Mesendoderm (in vitro differentiated cells): ENCODE data around the gene ABTB2.
"Not testable (repeated sequence)": the region's sequence is repeated elsewhere in the genome, so short reads cannot be mapped to it uniquely, and the experiment has no call there.

ENCODE experiments used
- DNase-seq: peaks from one replicate; pipeline ENCODE4 v3.0.0; 2013
- H2AK5ac ChIP-seq: 2 replicates; pipeline ENCODE4 v1.6.1; 2013; ENCODE audit warnings: low read length, inconsistent platforms
- H2BK120ac ChIP-seq: 2 replicates; pipeline ENCODE4 v1.6.1; 2013; ENCODE audit warnings: low read depth, mild to moderate bottlenecking, low read length, moderate library complexity, mixed read lengths
- H2BK15ac ChIP-seq: replicated peaks from 2 replicates; pipeline ENCODE4 v1.6.1; 2013; ENCODE audit warnings: low read depth, mild to moderate bottlenecking, moderate library complexity
- H2BK5ac ChIP-seq: 2 replicates; pipeline ENCODE4 v1.6.1; 2013; ENCODE audit warnings: low read length, inconsistent platforms
- H3K18ac ChIP-seq: 2 replicates; pipeline ENCODE4 v1.6.1; 2013; ENCODE audit warnings: mild to moderate bottlenecking, low read length, mixed read lengths
- H3K23ac ChIP-seq: one replicate; pipeline ENCODE4 v1.6.1; 2013; ENCODE audit warnings: low read length
- H3K27ac ChIP-seq: 2 replicates; pipeline ENCODE4 v1.5.1; 2013; ENCODE audit warnings: low read depth, mild to moderate bottlenecking, inconsistent platforms, low read length, moderate library complexity
- H3K27me3 ChIP-seq: 2 replicates; pipeline ENCODE4 v1.6.1; 2013; ENCODE audit warnings: low read length, control low read depth, mild to moderate bottlenecking, inconsistent platforms; ENCODE audit not compliant: insufficient read depth, poor library complexity
- H3K36me3 ChIP-seq: 2 replicates; pipeline ENCODE4 v1.6.1; 2013; ENCODE audit warnings: low read length, inconsistent platforms; ENCODE audit not compliant: control insufficient read depth, insufficient read depth
- H3K4ac ChIP-seq: one replicate; pipeline ENCODE4 v1.6.1; 2013; ENCODE audit warnings: low read depth, mild to moderate bottlenecking, low read length, moderate library complexity
- H3K4me1 ChIP-seq: 2 replicates; pipeline ENCODE4 v1.6.1; 2013; ENCODE audit warnings: low read depth, low read length, inconsistent platforms; ENCODE audit not compliant: control insufficient read depth
- H3K4me2 ChIP-seq: 2 replicates; pipeline ENCODE4 v1.6.1; 2013; ENCODE audit warnings: low read length
- H3K4me3 ChIP-seq: 2 replicates; pipeline ENCODE4 v1.5.1; 2013; ENCODE audit warnings: mild to moderate bottlenecking, low read length
- H3K56ac ChIP-seq: one replicate; pipeline ENCODE4 v1.6.1; 2013; ENCODE audit warnings: low read length
- H3K79me1 ChIP-seq: 2 replicates; pipeline ENCODE4 v1.6.1; 2013; ENCODE audit warnings: low read length, inconsistent platforms
- H3K79me2 ChIP-seq: 2 replicates; pipeline ENCODE4 v1.6.1; 2013; ENCODE audit warnings: mild to moderate bottlenecking, low read length; ENCODE audit not compliant: control insufficient read depth, insufficient read depth
- H3K9ac ChIP-seq: 2 replicates; pipeline ENCODE4 v1.6.1; 2013; ENCODE audit warnings: low read length, inconsistent platforms
- H4K5ac ChIP-seq: one replicate; pipeline ENCODE4 v1.6.1; 2013; ENCODE audit warnings: low read length
- H4K8ac ChIP-seq: one replicate; pipeline ENCODE4 v1.6.1; 2013; ENCODE audit warnings: low read depth, mild to moderate bottlenecking, control low read depth, low read length, moderate library complexity
- WGBS: extraction: QIAGEN DNeasy Blood & Tissue Kit; methylation state at CpG from one replicate; pipeline ENCODE4 v1.1.7; 2013; ENCODE audit warnings: low lambda C conversion rate, missing lambda C conversion rate; ENCODE audit not compliant: insufficient coverage; ENCODE audit errors: extremely low coverage; 5-methylcytosine and 5-hydroxymethylcytosine counted together

The ABTB2 gene

DNA sequence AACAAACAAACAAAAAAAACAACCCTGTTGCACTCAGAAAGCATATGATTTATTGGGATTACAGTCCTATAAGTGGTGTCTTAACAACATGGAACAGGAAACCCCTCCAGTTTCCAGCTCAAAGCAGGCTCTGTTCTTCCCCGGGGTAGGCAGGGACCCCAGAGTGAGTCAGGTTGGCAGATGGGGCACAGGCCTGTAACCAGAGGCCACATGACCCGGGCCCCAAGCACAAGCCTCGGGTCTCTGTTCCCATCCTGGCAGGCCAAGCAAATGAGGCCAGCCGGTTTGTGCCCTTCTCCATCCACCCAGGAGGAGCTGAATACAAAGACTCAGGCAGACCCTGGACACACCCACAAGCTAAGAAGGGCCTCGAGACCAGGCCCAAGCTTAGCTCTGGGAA, 176.6 kb downstream of the ABTB2 start:
- Histone ChIP-seq H4K8ac (no peak overlapping the region), H2BK120ac (no peak overlapping the region), H3K4me2 (no peak overlapping the region), H3K18ac (no peak overlapping the region), H3K27ac (no peak overlapping the region), H3K4me3 (no peak overlapping the region), H3K36me3 (no peaks in the 10 kb centered on the region), H3K79me1 (no peaks in the 10 kb centered on the region), H2BK15ac (no peak overlapping the region), H3K56ac (no peak overlapping the region), H3K9ac (no peak overlapping the region), H2BK5ac (no peak overlapping the region), H3K27me3 (no peaks in the 10 kb centered on the region), H2AK5ac (no peak overlapping the region), H3K4ac (no peak overlapping the region), H3K23ac (no peak overlapping the region), H3K79me2 (no peaks in the 10 kb centered on the region), H4K5ac (no peak overlapping the region), H3K4me1 (peaks cover under 1% of the 10 kb centered on the region)
- WGBS = no CpG with 5 or more reads among the region's 5 CpGs
- no peak for DNase-seq

DNA sequence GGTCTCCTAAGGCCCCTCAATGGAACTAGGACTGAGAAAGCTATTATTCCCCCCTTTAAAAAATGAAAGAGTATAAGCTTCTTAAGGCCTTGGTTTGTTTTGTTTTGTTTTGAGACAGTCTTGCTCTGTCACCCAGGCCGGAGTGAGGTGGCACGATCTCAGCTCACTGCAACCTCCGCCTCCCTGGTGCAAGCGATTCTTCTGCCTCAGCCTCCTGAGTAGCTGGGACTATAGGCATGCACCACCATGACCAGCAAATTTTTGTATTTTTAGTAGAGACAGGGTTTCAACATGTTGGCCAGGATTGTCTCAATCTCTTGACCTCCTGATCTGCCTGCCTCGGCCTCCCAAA, 177.0 kb downstream of the ABTB2 start:
- H3K4me3 ChIP-seq, H3K23ac ChIP-seq, H3K56ac ChIP-seq, H4K8ac ChIP-seq, H3K79me1 ChIP-seq, DNase-seq, H2AK5ac ChIP-seq, H3K4me1 ChIP-seq, H3K27me3 ChIP-seq, H3K4ac ChIP-seq, H3K9ac ChIP-seq, H4K5ac ChIP-seq, H2BK5ac ChIP-seq, H3K36me3 ChIP-seq, H2BK120ac ChIP-seq, H3K79me2 ChIP-seq, H3K4me2 ChIP-seq, H2BK15ac ChIP-seq, H3K27ac ChIP-seq, H3K18ac ChIP-seq: not testable (repeated sequence)
- WGBS = no CpG with 5 or more reads among the region's 5 CpGs

DNA sequence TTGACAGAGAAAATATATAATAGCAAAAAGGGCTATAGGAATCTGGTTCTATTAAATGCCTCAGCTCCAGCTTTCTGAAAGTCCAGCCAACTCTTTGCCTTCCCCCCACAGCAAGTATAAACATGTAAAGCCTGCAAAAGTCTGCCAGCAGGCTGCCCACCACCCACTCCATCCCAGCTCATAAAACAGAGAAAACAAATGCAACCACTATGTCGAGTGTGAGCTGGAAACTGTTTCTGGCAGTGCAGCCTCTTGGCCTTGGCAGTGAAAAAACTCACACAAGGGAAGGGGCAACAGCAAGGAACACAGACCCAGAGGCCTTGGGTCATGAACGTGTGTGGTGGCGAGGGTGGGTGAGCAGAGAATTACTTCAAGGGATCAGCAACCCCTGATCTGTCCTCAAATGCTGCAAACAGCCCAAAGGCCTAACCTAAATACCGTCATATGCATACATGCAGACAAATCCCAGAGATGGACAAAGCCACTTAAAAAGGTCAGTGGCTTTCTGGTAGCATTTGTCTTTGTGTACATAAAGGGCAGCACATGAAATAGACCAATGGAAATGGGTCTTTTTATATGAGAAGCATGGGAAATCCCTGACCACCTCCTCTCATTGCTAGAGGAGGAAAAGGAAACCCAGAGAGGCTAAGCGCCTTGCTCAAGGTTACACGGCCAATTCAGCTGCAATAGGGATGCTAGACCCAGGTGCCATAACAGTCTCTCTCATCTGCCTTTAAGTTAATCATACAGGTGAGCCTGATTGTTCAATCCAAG, 177.6 kb downstream of the ABTB2 start:
- no CpG with 5 or more reads among the region's 6 CpGs for WGBS
- no peak overlapping the region for H2BK15ac ChIP-seq

DNA sequence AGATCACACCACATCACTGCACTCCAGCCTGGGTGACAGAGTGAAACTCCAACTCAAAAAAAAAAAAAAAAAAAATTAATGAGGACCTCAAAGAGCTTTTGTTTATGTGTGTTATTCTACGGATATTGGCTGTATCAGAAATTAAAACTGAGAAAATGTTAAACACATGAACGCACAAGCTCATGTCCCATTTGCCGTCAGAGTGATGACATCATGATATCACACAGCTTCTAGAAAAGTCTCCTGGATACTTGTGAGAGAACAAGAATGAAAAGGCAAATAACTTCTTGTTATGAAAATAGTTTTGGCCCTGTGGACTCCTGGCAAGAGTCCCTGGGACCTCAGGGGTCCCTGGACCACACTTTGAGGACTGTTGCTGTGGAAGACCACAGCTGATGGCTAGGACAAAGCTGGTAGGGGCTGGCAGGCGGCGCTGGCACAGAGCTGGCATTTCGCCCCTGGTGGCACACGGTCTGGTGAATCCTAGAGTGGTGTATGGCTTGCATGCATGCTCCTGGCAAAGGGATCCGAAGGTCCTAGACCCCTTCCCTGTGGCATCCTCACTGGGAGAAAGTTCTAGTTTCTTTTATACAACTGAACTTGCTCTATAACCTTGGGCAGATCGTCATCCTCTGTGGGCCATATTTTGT, 178.7 kb downstream of the ABTB2 start:
- Histone ChIP-seq H3K23ac (no peak overlapping the region), H3K27ac (no peak overlapping the region), H2AK5ac (no peak overlapping the region), H3K79me1 (no peaks in the 10 kb centered on the region), H2BK15ac (no peak overlapping the region), H3K56ac (no peak overlapping the region), H3K4me2 (no peak overlapping the region), H3K18ac (no peak overlapping the region), H3K4me3 (no peak overlapping the region), H3K79me2 (no peaks in the 10 kb centered on the region), H3K4ac (no peak overlapping the region), H3K36me3 (no peaks in the 10 kb centered on the region), H3K27me3 (no peaks in the 10 kb centered on the region), H2BK120ac (no peak overlapping the region), H3K9ac (no peak overlapping the region), H4K5ac (no peak overlapping the region), H3K4me1 (no peaks in the 10 kb centered on the region), H2BK5ac (no peak overlapping the region), H4K8ac (no peak overlapping the region)
- no peak for DNase-seq
- no CpG with 5 or more reads among the region's 9 CpGs for WGBS

More for the DNA sequence above, 177.6 kb downstream of the ABTB2 start:
- no peaks in the 10 kb centered on the region for H3K27me3 ChIP-seq
- no peak overlapping the region for H2AK5ac ChIP-seq
- no peak overlapping the region for H3K23ac ChIP-seq
- no peak overlapping the region for H3K18ac ChIP-seq
- H3K56ac ChIP-seq = no peak overlapping the region
- H3K9ac ChIP-seq = no peak overlapping the region
- H4K8ac ChIP-seq = no peak overlapping the region
- H2BK5ac ChIP-seq = no peak overlapping the region
- no peak overlapping the region for H4K5ac ChIP-seq
- no peak overlapping the region for H3K4me3 ChIP-seq
- H3K4ac ChIP-seq = no peak overlapping the region
- H3K4me1 ChIP-seq = no peaks in the 10 kb centered on the region
- H3K36me3 ChIP-seq = no peaks in the 10 kb centered on the region
- no peak for DNase-seq
- H3K79me1 ChIP-seq = no peaks in the 10 kb centered on the region
- no peak overlapping the region for H3K4me2 ChIP-seq
- H3K79me2 ChIP-seq = no peaks in the 10 kb centered on the region
- H3K27ac ChIP-seq = no peak overlapping the region
- no peak overlapping the region for H2BK120ac ChIP-seq

DNA sequence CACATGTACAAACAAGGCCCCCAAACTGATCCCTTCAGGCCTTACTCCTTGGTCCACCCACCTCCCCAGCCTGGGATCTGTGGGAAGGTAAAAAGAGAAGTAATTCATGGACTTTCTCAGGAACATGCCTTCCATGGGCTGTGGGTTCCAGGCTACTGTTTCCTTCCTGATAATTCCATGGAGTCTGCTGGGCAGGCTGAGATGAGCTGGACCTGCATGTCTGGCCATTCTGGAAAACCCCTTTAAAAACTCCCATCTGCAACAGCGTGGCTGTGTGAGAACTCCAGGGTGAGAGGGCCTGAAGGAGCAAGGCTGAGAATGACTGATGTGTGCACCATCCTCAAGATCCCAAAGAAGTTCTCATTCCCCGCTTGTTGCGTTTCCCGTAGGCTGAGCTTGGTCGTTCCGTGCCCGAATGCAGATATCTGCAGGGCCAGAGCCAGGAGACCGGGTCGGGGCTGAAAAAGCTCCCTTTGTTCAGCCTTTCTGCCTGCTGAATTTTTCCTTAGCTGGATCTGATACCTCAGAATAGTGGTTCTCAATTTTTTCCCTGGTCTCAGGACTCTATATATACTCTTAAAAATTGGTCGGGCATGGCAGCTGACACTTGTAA, 179.5 kb downstream of the ABTB2 start:
- H3K9ac ChIP-seq = no peak overlapping the region
- H3K4ac ChIP-seq = no peak overlapping the region
- H3K27ac ChIP-seq = no peak overlapping the region
- H3K56ac ChIP-seq = no peak overlapping the region
- H4K5ac ChIP-seq = no peak overlapping the region
- DNase-seq = no peak
- no peaks in the 10 kb centered on the region for H3K36me3 ChIP-seq
- no peak overlapping the region for H3K4me2 ChIP-seq
- H2BK5ac ChIP-seq = no peak overlapping the region
- H3K79me1 ChIP-seq = no peaks in the 10 kb centered on the region
- H2AK5ac ChIP-seq = no peak overlapping the region
- no peak overlapping the region for H2BK15ac ChIP-seq
- H3K23ac ChIP-seq = no peak overlapping the region
- no peaks in the 10 kb centered on the region for H3K27me3 ChIP-seq
- H3K79me2 ChIP-seq = no peaks in the 10 kb centered on the region
- no peaks in the 10 kb centered on the region for H3K4me1 ChIP-seq
- no CpG with 5 or more reads among the region's 10 CpGs for WGBS
- no peak overlapping the region for H3K4me3 ChIP-seq
- no peak overlapping the region for H2BK120ac ChIP-seq
- H4K8ac ChIP-seq = no peak overlapping the region
- no peak overlapping the region for H3K18ac ChIP-seq
